GM12892 (cell line): Measurements from ENCODE around the gene KIF6.

Experiments
- POLR2A ChIP-seq: IDR thresholded peaks from 2 replicates; pipeline ENCODE4 v1.6.1; 2011; ENCODE audit warnings: low read depth, low read length, control low read depth
- POLR2AphosphoS5 ChIP-seq: IDR thresholded peaks from 2 replicates; pipeline ENCODE4 v1.6.1; 2011; ENCODE audit warnings: low read depth, low read length, control low read depth

- TF ChIP-seq POLR2A (no peak), POLR2AphosphoS5 (no peak)
Measured at GRCh38 chr6:39396854-39397253, 328.4 kb downstream of the KIF6 start.
